CD4-positive, alpha-beta T cell treated with Interferon gamma for 1 hour (primary cell): ENCODE results near the gene SPRYD7.
"Not testable (repeated sequence)": the region's sequence is repeated elsewhere in the genome, so short reads cannot be mapped to it uniquely, and the experiment has no call there.

Experiments used
- DNase-seq: peaks from one replicate; pipeline ENCODE4 v3.0.0-alpha.2; 2020

SPRYD7 gene

DNA sequence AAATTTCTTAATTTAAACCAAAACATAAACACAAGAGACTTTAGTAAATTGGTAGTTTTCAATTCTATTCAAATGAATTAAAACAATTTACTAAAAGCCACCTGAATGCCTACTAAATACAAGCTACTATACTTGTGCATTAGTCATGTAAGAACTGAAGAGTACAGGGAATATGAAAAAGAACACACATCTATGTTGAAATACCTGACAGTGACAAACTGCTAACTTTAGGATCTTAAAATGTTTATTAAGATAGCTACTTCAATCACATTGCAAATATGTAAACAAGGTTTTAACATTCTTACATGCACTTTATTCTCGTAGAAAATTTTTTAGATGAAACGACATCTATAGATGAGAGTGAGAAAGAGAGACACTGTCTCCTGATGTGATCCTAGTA is 4.1 kb downstream of the SPRYD7 start:
- no peak for DNase-seq

DNA sequence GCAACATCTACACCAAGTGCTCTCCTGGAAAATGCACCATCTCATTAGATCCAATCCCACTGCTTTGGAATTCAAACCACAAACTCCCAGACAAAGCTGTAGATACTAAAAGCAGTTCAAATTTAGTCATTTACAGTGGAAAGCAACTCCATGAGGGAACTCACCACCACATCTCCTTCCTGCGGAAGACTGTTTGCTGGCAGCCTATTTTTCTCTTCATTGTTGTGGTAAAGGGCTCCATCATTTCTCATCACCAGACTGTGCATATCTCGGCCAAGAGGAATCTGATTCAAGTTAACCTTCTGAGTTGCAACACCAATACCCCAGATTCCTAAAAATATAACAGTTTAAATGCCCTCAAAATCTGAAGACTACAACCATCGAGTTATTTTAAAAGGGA is 8.4 kb downstream of the SPRYD7 start:
- no peak for DNase-seq

DNA sequence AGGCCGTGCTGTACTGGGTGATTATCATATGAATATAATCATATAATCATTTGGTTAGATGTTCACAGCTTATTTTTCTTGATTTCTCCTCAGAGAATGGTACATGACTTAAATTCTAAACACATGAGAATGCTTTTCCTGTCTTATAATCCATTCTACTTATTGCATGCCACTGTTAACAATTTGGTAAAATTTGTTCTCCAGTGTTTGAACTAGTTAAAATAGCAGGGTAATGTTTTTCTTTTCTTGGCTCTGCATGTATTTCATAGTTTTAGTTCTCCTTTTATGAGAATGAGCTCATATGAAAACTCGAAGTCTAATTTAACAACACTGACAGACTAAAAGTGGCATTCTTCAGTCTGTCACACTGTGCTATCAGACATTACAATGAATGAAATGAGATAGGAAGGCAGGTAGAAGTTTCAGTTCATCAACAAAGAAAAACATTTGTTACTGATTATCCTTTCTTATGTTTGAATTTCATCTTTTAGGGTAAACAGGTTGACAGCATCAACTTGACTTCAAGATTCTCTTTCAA is 10.2 kb downstream of the SPRYD7 start:
- no peak for DNase-seq

DNA sequence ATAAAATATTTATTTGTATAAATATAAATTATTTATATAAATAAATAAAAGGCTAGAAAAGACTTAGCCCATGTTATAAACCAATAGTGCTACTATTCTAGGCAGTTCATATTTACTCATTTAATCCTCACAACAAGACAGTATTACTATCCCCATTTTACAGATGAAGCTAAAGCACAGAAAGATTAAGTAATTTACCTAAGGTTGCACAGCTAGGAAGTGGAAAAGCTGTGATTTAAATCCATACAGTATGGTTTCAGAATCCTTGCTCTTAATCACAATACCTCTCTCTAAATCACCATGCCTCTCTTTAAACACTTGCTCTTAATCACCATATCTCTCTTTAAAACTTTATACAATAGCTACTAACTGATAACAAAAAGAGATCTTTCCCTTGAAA is 13.8 kb downstream of the SPRYD7 start:
- DNase-seq = no peak

DNA sequence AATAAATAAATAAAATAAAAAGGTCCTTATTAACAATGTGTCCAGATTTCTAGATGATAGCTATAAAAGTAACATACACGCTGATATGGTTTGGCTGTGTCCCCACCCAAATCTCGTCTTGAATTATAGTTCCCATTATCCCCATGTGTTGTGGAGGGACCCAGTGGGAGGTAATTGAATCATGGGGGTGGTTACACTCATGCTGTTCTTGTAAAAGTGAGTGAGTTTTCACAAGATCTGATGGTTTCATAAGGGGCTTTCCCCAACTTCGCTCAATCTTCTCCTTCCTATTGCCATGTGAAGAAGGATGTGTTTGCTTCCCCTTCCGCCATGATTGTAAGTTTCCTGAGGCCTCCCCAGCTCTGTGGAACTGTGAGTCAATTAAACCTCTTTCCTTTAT is 15.2 kb downstream of the SPRYD7 start:
- DNase-seq = not testable (repeated sequence)

DNA sequence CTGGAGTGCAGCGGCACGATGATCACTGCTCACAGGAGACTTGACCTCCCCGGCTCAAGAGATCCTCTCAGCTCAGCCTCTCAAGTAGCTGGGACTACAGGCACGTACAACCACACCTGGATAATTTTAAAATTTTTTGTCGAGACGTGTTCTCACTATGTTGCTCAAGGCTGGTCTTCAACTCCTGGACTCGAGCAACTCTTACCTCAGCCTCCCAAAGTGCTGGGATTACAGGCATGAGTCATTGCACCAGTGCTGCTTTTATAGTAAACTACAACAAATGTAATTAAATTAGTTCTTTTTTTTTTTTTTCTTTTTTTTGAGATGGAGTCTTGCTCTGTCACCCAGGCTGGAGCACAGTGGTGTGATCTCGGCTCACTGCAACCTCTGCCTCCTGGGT is 18.0 kb downstream of the SPRYD7 start:
- not testable (repeated sequence) for DNase-seq

DNA sequence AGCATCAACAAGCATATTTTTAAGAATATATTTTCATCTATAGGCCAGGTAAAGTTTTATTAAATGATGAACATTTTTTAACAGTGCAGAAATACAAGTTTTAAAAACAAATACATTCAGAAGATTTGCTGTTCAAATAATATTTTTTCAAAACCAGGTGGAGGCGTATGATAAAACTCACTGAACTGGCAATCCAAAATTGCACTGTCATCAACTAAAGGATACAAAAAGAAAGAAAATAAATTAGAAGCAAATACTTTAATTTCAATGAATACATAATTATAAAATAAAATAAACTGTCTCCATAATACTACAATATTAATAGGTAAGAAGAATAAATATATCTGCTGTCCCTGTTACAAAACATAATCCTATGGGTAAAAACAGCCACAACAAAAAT is 21.2 kb downstream of the SPRYD7 start:
- DNase-seq = no peak

DNA sequence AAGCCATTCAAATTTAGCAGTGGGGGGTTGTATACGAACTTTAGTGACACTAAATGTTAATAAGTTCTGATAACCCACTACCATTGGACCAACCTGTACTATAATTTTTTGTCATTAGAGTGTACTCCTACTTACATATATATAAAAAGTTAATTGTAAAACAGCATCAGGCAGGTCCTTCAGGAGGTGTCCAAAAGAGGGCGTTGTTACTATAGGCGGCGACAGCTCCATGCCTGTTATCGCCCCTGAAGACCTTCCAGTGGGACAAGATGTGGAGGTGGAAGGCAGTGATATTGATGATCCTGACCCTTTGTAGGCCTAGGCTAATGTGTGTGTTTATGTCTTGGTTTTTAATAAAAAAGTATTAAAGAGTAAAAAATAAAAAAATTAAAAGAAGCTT is 27.5 kb downstream of the SPRYD7 start:
- DNase-seq = no peak

DNA sequence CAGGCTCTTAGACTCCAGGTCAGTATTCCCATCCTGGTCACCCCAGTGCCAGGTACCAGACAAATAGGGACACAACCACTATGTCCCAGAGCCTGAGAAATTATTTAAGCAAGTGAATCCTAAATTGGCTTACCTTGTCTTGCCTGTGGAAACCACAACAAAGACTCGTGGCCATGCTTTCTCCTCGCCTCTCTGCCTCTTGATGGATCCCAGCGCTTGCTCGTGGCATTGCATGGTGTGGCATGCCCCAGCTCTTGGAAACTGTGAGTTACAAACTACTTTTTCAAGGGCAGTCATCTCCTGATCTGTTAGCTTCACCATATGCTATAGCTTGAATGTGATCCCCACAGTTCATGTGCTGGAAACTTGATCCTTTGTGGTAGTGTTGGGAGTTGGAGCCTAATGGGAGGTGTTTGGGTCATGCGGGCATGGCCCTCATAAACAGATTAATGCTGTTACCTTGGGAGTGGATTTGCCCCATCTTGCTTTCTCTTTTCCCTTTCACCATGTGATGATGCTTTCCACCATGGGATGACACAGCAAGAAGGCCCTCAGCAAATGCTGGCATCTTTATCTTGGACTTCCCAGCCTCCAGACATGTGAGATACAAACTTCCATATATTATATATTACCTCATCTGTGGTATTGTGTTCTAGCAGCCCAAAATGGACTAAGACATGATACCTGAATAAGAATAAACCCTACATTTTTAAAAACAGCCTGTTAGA is 31.2 kb downstream of the SPRYD7 start:
- no peak for DNase-seq

DNA sequence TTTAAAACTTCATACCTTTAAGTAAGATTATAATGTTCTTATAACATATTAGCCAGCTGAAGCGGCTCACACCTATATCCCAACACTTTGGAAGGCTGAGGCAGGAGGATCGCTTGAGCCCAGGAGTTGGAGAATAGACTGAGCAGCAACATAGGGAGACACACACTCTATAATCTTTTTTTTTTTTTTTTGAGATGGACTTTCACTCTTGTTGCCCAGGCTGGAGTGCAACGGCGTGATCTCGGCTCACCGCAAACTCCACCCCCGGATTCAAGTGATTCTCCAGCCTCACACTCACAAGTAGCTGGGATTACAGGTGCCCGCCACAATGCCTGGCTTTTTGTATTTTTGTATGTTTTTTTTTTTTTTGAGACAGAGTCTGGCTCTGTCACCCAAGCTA is 37.3 kb downstream of the SPRYD7 start:
- no peak for DNase-seq

DNA sequence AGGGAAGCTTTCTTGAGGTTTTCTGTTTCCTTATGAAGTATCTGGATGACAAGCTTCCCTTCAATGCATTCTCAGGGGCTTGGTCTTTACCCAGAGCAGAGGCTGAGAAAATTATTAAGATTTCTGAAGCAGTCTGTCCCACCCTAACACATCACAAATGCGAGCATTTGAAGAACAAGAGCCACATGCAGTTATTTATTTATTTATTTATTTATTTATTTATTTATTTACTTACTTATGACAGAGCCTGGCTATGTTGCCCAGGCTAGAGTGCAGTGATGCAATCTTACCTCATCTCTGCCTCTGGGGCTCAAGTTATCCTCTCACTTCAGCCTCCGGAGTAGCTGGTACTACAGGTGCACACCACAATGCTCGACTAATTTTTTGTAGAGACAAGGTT is 38.4 kb downstream of the SPRYD7 start:
- DNase-seq = no peak

DNA sequence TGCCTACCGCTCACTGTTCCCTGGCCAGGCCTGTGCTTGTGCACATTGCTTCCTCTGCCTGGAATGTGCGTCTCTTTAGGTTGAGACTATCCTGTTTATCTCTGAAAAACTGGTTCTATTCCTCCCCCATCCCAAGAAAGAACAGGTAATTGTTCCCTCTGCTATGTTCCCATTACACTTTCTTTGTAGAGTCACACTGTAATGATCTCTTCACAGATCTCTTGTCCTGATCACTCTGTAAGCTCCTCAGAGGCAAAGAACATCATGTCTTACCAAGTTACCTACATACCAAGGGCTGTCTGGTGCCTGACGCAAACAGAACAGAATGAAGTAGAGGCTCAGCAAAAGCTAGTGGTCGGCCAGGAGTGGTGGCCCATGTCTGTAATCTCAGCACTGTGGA is 40.3 kb downstream of the SPRYD7 start:
- no peak for DNase-seq

DNA sequence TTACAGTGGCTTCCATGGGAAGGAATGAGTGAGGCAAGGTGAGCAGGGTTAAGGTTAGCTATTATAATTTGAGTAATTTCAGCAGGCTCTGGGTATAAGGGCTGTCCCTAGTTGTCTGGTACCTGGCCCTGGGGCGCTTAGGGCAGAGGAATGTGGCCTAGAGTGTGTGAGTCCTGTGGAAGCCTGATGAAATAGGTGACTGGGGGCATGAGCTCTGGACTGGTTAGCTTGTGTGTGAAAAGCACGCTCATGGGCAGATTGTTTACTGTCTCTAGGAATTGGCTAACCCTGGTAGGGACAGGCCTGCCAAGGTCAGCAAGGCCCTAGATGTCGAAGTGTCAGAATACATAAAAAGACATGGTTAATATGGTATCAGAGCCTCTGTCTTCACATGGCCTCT is 42.5 kb downstream of the SPRYD7 start:
- DNase-seq = no peak

DNA sequence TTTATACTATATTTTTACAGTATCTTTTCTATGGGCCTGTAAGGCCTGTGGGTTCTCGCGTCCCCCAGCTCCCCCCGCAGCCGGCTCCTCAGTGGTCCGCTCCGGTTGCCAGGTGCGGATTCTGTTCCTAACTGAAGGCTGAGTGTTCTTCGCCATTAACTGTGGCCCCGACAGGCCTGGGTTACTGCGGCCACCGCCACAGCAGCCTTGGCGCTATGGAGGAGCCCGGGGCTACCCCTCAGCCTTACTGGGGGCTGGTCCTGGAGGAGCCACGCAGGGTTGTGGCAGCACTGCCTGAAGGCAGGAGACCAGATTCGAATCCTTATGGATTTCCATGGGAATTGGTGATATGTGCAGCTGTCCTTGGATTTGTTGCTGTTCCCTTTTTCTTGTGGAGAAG is 45.8 kb downstream of the SPRYD7 start:
- no peak for DNase-seq

DNA sequence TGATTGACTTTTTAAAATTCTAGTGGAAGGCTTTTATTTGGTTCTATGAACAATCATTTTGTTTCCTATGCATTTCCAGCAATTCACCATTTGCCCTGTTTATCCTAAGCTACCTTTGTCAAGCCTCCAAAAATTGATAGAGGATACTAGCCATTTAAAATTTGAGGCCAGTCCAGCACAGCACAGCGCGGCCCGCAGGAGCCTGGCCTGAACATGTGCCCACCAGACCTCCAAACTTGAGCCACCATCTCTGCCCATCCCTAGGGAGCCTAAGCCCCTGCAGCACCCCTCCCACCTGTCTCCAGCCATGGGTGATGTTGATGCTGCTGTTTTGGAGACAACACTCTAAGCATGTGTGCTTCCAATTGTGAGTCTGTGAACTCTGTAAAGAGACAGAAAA is 57.5 kb downstream of the SPRYD7 start:
- no peak for DNase-seq

DNA sequence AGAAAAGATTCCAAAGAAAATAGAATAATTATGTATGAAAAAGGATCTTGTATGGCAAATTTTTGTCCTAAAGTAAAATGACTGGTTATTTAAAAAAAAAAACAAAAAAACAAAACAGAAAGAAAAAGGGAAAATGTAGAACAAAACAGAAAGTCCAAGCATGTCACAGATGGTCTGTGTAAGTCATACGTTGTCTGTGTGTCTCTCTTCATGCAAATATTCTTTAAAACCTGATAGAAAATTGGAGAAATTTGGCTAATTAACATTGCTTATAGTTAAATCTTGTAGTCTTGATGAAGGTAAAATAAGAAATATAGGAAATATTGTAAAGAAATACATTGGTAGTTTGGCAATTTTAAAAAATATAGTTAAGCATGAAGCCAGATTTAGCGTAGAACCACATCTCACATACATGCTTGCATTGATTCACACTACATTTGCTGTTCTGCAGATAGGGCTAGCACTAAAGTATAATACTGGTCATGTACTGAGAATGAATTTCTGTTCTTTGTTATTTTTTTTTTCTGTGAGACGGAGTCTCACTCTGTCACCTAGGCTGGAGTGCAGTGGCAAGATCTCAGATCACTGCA is 58.4 kb downstream of the SPRYD7 start:
- DNase-seq = no peak

DNA sequence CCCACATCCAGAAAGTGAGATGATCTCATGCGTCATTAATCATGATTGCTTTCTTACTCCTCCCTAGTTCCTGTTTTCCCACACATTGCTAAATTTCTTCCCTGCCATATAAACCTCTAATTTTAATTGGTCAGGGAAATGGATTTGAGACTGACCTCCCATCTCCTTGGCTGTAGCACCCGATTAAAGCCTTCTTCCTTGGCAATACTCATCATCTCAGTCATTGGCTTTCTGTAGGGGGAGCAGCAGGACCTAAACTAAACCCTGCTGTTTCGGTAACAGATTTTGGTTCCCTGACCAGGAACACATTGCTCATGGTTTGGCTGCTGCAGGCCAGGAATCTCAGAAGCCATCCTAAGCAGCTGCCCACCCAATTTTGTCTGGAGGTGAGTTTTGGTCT is 61.7 kb downstream of the SPRYD7 start:
- no peak for DNase-seq

DNA sequence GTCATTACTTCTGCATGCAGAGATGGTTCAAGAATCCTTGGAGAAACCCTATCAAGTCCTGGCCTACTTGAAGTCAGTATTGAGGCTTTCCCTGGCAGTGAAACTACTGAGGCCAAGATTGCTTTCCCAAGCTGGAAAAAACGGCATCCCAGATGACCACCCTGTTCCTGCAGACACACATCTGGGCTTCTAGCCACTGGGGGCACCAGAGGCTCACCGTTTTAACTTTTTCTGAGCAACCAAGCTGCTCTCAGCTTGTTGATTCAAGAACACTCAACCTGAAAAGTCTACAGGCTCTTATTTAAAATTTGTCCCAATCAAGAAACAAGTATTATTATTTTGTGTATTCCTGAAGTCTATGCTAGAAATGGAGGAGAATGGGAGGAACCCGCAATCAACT is 66.6 kb downstream of the SPRYD7 start:
- no peak for DNase-seq

DNA sequence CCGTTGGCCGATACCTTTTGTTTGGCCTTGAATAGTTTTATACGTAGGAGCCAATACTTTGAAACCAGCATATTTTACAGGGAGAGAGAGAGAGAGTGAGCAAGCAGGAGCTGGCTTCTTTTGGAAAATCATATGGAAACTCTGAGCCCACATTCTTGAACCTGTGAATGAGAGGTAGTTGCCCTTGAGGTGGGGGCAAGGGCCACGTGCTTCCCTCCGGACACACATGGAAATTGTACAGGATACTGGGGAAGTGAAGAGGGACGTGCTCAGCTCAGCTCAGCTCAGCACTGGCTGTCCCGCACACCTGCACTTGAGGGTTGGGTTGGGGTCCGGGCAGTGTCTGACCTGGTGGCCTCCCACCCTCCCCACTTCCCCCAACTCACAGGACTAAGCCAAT is 68.3 kb downstream of the SPRYD7 start:
- no peak for DNase-seq

DNA sequence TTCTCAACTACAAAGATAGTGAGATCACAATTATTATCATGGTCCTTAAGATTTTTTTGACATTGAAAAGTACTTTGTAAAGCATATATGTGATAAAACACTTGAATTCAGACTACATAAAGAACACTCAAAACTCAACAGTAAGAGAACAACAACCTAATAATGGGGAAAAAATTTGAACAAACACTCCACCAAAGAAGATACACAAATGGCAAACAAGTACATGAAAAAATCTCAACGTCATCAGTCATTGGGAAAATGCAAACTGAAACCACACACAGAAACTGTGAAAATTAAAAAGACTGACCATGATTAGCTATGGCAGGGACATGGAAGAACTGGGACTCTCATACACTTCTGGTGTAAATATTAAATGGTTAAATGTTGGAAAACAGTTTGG is 70.9 kb downstream of the SPRYD7 start:
- DNase-seq = no peak

DNA sequence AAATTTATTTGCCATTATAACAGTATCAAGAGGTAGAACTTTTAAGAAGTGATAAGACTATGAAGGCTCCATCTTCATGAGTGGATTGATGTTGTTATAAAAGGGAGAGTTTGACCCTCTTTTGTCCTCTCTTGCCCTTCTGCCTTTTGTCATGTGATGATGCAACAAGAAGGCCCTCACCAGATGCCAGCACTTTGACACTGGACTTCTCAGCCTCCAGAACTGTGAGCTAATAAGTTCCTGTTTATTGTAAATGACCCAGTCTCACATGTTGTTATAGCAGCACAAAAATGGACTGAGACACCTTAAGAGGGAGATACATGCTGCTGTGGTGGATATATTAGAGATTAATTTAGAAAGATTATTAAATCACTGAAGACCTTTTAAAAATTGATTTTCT is 71.6 kb downstream of the SPRYD7 start:
- DNase-seq = no peak
